ENCODE measurements around the gene OLFM1.
"Not testable (repeated sequence)": the region's sequence is repeated elsewhere in the genome, so short reads cannot be mapped to it uniquely, and the experiment has no call there.

OLFM1 gene

GRCh38 chr9:135107581-135108235, 20.2 kb downstream of the OLFM1 start:
- no peak for DNase-seq (ENCODE audit: low spot score)

GRCh38 chr9:135108831-135109510, 21.5 kb downstream of the OLFM1 start:
- no peak for DNase-seq (ENCODE audit: low spot score)

GRCh38 chr9:135109650-135110049, 22.2 kb downstream of the OLFM1 start:
- DNase-seq (ENCODE audit: low spot score): no peak

DNA sequence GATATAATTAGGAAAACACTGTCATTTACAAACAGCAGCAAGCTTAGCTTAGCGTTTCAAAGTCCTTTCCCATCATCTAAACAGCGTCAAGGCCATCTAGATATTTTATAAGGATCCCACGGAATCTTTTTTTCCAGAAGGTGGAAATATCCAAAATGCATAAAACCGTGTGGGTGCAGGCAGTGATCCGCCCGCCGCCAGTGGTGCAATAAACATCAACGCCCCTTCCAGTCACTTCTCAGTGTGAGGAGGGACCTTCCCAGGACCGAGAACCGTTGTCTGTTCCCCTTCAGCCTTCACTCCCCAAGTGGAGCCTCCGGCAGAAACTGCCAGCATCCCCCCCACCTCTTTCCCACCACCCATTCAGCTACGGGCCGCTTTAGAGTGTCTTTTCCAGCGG, 22.9 kb downstream of the OLFM1 start:
- DNase-seq (ENCODE audit: low spot score): no peak

DNA sequence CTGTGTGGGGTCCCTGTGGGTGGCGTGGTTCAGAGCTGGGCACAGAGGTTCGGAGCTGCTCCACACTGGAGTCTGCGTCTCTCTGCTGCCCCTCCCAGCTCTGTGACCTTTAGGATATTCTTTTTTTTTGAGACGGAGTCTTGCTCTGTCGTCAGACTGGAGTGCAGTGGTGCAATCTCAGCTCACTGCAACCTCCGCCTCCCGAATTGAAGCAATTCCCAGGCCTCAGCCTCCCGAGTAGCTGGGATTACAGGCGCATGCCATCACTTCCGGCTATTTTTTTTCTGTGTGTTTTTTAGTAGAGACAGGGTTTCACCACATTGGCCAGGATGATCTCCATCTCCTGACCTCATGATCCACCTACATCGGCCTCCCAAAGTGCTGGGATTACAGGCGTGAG, 24.1 kb downstream of the OLFM1 start:
- DNase-seq (ENCODE audit: low spot score): not testable (repeated sequence)

GRCh38 chr9:135116371-135116770, 28.9 kb downstream of the OLFM1 start:
- DNase-seq (ENCODE audit: low spot score): no peak

DNA sequence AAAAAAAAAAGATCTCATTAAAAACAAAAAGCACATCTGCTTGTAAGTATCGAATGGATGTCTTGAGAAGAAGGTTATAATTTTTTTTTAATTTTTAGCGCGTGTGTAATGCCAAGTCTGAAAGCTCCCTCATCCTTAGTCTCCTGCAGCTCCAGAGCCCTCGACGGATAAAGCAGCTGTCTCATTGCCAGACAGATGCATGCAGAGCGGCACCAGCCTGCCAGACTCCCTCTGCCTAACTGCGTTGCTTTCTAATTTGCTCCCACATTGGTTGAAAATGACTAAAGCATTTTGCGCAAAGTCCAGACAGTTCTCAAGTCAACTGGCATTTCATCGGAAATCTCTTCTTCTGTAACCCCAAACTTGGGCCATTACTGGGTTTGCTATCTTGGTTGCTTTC, 29.4 kb downstream of the OLFM1 start:
- DNase-seq (ENCODE audit: low spot score): no peak

- no peak for DNase-seq (ENCODE audit: low spot score)
Measured at GRCh38 chr9:135117281-135117680, 29.8 kb downstream of the OLFM1 start.

GRCh38 chr9:135119496-135120064, 32.1 kb downstream of the OLFM1 start:
- no peak for DNase-seq (ENCODE audit: low spot score)

DNA sequence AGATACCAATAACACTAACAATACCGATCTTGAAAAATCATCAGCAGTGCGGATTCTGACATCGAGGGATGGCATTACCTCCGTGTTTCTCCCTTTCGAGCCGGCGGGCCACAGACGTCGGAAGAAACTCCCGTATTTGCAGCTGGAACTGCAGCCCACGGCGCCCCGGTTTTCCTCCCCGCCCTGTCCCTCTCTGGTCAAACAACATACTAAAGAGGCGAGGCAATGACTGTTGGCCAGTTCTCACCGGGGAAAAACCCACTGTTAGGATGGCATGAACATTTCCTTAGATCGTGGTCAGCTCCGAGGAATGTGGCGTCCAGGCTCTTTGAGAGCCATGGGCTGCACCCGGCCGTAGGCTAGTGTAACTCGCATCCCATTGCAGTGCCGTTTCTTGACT, 32.8 kb downstream of the OLFM1 start:
- no peak for DNase-seq (ENCODE audit: low spot score)

DNA sequence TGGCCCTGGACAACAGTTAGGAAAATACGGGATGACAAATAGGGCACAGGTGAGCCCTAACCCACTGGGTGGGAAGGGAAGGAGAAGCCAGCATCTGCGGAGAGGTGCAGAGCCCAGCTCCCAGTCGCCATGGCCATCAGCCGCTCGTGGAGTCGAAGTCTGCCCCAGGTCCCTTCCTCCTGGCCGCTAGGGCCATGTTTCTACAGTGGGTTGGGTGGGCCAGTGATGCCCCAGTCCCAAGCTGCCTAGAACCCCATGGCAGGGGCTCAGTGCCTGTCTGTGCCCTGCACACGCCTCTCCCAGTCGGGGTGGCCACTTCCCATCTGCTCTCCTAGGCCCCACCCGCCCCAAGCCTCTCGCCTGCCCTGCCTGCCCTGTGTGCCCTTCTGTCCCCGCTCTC, 34.8 kb downstream of the OLFM1 start:
- DNase-seq (ENCODE audit: low spot score): no peak

DNA sequence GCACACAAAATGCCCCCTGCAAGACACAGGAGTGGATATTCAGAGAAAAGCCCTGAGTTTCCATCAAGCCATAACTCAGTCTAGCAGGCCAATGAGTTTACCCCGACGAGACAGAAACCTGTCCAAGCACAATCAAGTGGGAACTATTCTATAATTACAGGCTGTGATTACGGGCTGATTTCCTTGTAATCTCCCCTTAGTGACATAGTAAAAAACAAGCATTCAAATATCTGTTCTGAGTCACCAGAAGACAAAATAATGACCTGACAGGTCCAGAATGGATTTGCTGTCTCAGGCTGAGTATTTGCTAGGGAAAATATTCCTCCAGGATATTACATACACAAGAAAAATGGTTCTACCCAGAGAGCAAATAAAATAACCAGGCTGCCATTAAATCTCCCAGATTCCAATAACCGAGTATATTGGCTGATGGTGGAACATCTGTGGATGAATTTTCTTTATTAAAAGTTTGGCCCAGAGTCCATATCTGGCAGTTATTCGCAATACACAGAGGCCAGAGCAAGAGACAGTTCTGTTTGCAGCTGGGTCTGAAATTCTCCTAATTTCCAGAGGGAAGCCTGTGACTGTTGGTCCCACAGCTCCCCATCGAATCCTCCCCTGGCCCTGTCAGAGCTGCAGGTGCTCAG, 35.8 kb downstream of the OLFM1 start:
- DNase-seq (ENCODE audit: low spot score): no peak

DNA sequence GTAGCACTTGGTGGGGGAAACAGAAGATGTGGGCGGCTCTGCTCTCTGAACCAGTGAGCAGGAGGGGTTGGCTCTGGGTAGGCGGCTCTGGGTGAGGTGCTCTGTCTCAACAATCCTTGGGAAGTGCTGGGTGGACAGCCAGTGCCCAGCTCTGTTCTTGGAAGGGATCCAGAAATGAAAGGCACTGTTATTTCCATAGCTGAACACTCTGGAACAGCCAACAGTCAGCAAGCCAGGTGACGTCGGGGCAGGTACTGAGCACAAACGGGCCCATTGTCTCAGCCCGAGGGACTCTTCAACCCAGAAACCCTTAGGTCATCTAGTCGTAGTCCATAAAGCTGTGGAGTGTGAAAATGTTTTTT, 36.3 kb downstream of the OLFM1 start:
- no peak for DNase-seq (ENCODE audit: low spot score)

- DNase-seq (ENCODE audit: low spot score): no peak
Measured at GRCh38 chr9:135126451-135127187, 39.2 kb downstream of the OLFM1 start.

GRCh38 chr9:135127718-135128670, 40.5 kb downstream of the OLFM1 start:
- DNase-seq (ENCODE audit: low spot score): no peak

DNA sequence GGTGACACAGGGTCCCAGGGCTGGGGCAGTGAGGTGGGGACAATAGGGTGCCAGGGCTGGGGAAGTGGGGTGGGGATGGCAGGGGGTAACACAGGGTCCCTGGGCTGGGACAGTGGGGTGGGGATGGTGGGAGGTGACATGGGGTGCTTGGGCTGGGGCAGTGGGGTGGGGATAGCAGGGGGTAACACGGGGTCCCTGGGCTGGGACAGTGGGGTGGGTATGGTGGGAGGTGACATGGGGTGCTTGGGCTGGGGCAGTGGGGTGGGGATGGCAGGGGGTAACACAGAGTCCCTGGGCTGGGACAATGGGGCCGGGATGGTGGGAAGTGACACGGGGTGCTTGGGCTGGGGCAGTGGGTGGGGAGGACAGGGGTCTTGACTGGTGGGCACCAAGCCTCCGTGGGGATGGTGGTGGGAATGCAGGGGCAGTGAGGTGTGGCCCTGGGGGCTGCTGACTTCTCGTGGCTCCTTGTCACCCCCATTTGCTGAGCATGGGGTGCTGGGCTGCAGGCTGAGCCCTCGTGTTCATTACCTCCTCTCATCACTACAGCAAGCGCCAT, 41.7 kb downstream of the OLFM1 start:
- DNase-seq (ENCODE audit: low spot score): no peak

DNA sequence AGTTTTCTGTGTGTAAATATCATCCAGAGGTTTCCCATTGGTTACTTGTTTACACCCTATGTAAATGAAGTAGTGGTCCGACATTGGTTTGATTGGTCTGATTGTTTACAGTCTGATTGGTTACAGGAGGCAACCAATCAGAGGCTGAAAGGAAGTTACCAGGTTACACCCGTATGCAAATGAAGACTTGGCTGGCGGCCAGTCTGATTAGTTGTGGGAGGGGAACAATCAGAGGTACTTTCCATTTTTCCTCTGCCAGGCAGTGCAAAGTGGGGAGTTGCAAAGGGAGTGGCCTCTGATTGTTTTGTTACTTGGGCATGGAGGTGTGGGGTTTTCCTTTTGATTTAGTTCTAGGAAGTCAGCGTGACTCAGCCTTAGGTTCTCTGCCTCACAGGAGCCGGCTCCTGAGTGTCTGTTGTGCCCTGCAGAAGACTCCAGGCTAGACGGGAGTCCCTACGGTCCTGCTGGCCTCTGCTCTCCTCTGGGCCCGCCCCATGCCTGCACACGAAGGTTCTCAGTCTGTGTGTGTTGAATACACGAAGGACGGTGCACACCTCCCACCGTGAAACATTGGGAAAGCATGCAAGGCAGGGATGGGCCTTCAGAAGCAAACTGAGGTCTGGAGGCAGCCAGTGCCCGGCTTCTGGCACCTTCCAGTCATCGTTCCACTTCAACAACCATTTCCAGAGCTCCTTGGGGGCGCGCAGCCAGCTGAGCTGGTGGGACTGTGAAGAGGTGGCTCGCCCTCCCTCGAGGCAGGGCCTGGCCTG, 42.9 kb downstream of the OLFM1 start:
- DNase-seq (ENCODE audit: low spot score): no peak

- no peak for DNase-seq (ENCODE audit: low spot score)
Measured at GRCh38 chr9:135131488-135131887, 44.0 kb downstream of the OLFM1 start.

GRCh38 chr9:135132008-135132407, 44.5 kb downstream of the OLFM1 start:
- DNase-seq (ENCODE audit: low spot score): no peak

Data from CD4-positive, alpha-beta T cell treated with Interleukin-2 at 100 ng/mL for 4 hours (primary cell).